HCT116 (cell line): ENCODE data around the gene SLC9A7. TPM values are rescaled to one million over a fixed set of nuclear protein-coding genes. Genes with fewer than 3 reads are reported as not detected.

Experiments
- ATAC-seq: fragments of 200-7000 bp; cut with Tn5 transposase; 2 replicates; pipeline ENCODE4 v1.9.1; 2020; ENCODE audit warnings: mild to moderate bottlenecking, moderate library complexity
- BruUV-seq: library from RNA; stranded (reverse); fragments of 400-500 nt; replicated peaks from 2 replicates; lab custom pipeline; 2021; lab: Mats Ljungman, UMichigan
- CTCF ChIA-PET: fragments of 300-600 bp; sonication (Branson Sonifier 250); formaldehyde crosslinking; loops from one replicate; lab custom pipeline; 2021; ENCODE audit warnings: antibody characterized with exemption; lab: Charles Lee
- POLR2A ChIA-PET: fragments of 300-600, 350-600 bp; sonication (Branson Sonifier 250); formaldehyde crosslinking; loops from one replicate; lab custom pipeline; 2021; ENCODE audit warnings: antibody characterized with exemption; lab: Charles Lee
- RAD21 ChIA-PET, 2 experiments: fragments of 300-600 bp; sonication (Branson Sonifier 250); formaldehyde crosslinking; loops; one replicate each; lab custom pipeline; 2023; ENCODE audit warnings: low total read pairs in 2 of 2; ENCODE audit not compliant: uncharacterized antibody in 2 of 2, unreplicated experiment in 2 of 2, low non-redundant PET in 1 of 2; lab: Charles Lee
- DNase-seq: peaks from one replicate; pipeline ENCODE4 v3.0.0-alpha.2; 2010; ENCODE audit warnings: low read depth, low spot score
- H2AFZ ChIP-seq: fragments of 200-600 bp; shearing (Covaris generic), sonication (generic); 2 replicates; pipeline ENCODE4 v1.6.1; 2017; ENCODE audit warnings: low read depth, mixed run types, mixed read lengths, antibody characterized with exemption, low read length; ENCODE audit not compliant: poor library complexity, severe bottlenecking
- H3K27ac ChIP-seq: 2 replicates; pipeline ENCODE4 v1.5.1; 2012; ENCODE audit warnings: low read depth, low read length
- H3K27me3 ChIP-seq: fragments of 200-600 bp; sonication (generic); 2 replicates; pipeline ENCODE4 v1.6.1; 2016; ENCODE audit warnings: mixed run types, low read length, mixed read lengths; ENCODE audit not compliant: insufficient read depth
- H3K36me3 ChIP-seq, 2 experiments: fragments of 200-500 bp in 1 of 2; fragments of 200-600 bp in 1 of 2; sonication (Bioruptor generic) in 1 of 2; sonication (generic) in 1 of 2; 2 replicates each; pipeline versions ENCODE4 v1.5.1 to v1.6.1; 2014 to 2016; ENCODE audit warnings: low read length in 2 of 2, inconsistent platforms in 1 of 2, mixed read lengths in 1 of 2, mixed run types in 1 of 2; ENCODE audit not compliant: insufficient read depth in 2 of 2, control insufficient read depth in 1 of 2
- H3K4me1 ChIP-seq, 2 experiments: fragments of 200-600 bp in 1 of 2; sonication (generic) in 1 of 2; 2 replicates each; pipeline versions ENCODE4 v1.5.1 to v1.6.1; 2012 to 2017; ENCODE audit warnings: low read length in 2 of 2, inconsistent platforms in 1 of 2, mild to moderate bottlenecking in 1 of 2, mixed read lengths in 1 of 2, mixed run types in 1 of 2, moderate library complexity in 1 of 2; ENCODE audit not compliant: insufficient read depth in 2 of 2, control insufficient read depth in 1 of 2
- H3K4me2 ChIP-seq: fragments of 200-600 bp; sonication (generic); 2 replicates; pipeline ENCODE4 v1.6.1; 2017; ENCODE audit warnings: mixed run types, low read length, mixed read lengths
- H3K4me3 ChIP-seq, 2 experiments: fragments of 200-600 bp in 1 of 2; sonication (generic) in 1 of 2; replicated peaks in 1 of 2; 2 replicates each; pipeline ENCODE4 v1.5.1; 2011 to 2016; ENCODE audit warnings: low read length in 2 of 2, control low read depth in 1 of 2, low read depth in 1 of 2, mild to moderate bottlenecking in 1 of 2, mixed read lengths in 1 of 2, mixed run types in 1 of 2
- H3K79me2 ChIP-seq: fragments of 200-600 bp; sonication (generic); 2 replicates; pipeline ENCODE4 v1.6.1; 2017; ENCODE audit warnings: mild to moderate bottlenecking, mixed run types, low read length, moderate library complexity, mixed read lengths; ENCODE audit not compliant: insufficient read depth
- H3K9ac ChIP-seq: fragments of 200-600 bp; sonication (generic); 2 replicates; pipeline ENCODE4 v1.6.1; 2016; ENCODE audit warnings: low read length, mixed read lengths
- H3K9me2 ChIP-seq: fragments of 200-600 bp; sonication (generic), shearing (Covaris generic); 2 replicates; pipeline ENCODE4 v1.6.1; 2017; ENCODE audit warnings: mixed run types, mild to moderate bottlenecking, moderate library complexity; ENCODE audit not compliant: insufficient read depth
- H3K9me3 ChIP-seq, 2 experiments: fragments of 200-500 bp in 1 of 2; fragments of 200-600 bp in 1 of 2; sonication (Bioruptor generic) in 1 of 2; sonication (generic) in 1 of 2; 2 replicates each; pipeline ENCODE4 v1.6.1; 2014 to 2017; ENCODE audit warnings: low read length in 2 of 2, mixed read lengths in 2 of 2, inconsistent platforms in 1 of 2, low read depth in 1 of 2, mild to moderate bottlenecking in 1 of 2, mixed run types in 1 of 2, moderate library complexity in 1 of 2; ENCODE audit not compliant: control insufficient read depth in 1 of 2, insufficient read depth in 1 of 2
- H4K20me1 ChIP-seq: fragments of 200-600 bp; sonication (generic), shearing (Covaris generic); 2 replicates; pipeline ENCODE4 v1.6.1; 2017; ENCODE audit warnings: mixed run types, mild to moderate bottlenecking, moderate library complexity; ENCODE audit not compliant: insufficient read depth
- CBX3 ChIP-seq: IDR thresholded peaks from 2 replicates; pipeline ENCODE4 v1.6.1; 2012; ENCODE audit warnings: low read depth
- JUND ChIP-seq: IDR thresholded peaks from 2 replicates; pipeline ENCODE4 v1.6.1; 2012
- SRF ChIP-seq: IDR thresholded peaks from 2 replicates; pipeline ENCODE4 v1.6.1; 2012; ENCODE audit warnings: low read depth
- ZFX ChIP-seq: fragments of 450-650 bp; IDR thresholded peaks from 2 replicates; pipeline ENCODE4 v1.6.1; 2017
- intact Hi-C: fragments of 100-400 bp; cut with micrococcal nuclease; formaldehyde crosslinking; loops from 2 replicates; pipeline ENCODE4 v1.10.0; 2022
- total RNA-seq: library from RNA; stranded (reverse); gene quantifications from one replicate; pipeline ENCODE4 v1.2.1, GENCODE V29; 2021; ENCODE audit not compliant: unreplicated experiment
- TF ChIP-seq, protein P1 (sequence below): IDR thresholded peaks from 2 replicates; pipeline ENCODE4 v1.6.1; 2012
- TF ChIP-seq, protein P2 (sequence below): IDR thresholded peaks from 2 replicates; pipeline ENCODE4 v1.6.1; 2011; ENCODE audit warnings: mild to moderate bottlenecking, low read length, moderate library complexity; ENCODE audit not compliant: insufficient replicate concordance; ENCODE audit errors: extremely low read depth
- TF ChIP-seq, protein P3 (sequence below): IDR thresholded peaks from 2 replicates; pipeline ENCODE4 v1.6.1; 2012

SLC9A7 gene
- total RNA-seq, 1 experiment from 2014 or later, result 18.6 TPM

DNA sequence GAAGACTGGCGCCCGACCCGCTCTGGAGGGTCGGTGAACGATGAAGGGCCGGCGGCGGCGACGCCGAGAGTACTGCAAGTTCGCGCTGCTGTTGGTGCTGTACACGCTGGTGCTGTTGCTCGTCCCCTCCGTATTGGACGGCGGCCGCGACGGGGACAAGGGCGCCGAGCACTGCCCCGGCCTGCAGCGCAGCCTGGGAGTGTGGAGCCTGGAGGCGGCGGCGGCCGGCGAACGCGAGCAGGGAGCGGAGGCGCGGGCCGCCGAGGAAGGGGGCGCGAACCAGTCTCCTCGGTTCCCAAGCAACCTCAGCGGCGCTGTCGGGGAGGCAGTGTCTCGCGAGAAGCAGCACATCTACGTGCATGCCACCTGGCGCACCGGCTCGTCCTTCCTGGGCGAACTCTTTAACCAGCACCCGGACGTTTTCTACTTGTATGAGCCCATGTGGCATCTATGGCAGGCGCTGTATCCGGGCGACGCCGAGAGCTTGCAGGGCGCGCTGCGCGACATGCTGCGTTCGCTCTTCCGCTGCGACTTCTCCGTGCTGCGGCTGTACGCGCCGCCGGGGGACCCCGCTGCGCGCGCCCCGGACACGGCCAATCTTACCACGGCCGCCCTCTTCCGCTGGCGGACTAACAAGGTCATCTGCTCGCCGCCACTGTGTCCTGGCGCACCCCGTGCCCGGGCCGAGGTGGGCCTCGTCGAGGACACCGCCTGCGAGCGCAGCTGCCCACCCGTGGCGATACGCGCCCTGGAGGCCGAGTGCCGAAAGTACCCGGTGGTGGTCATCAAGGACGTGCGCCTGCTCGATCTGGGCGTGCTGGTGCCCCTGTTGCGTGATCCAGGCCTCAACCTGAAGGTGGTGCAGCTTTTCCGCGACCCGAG lies 184.8 kb downstream of the SLC9A7 start:
- Histone ChIP-seq H3K9ac (peak overlapping the region; percentile 65), H3K27me3 (no peaks in the 10 kb centered on the region), H3K79me2 (peaks cover 8% of the 10 kb centered on the region; the same call in 1 of the 2 replicates), H3K36me3 (no peaks in the 10 kb centered on the region), H2AFZ (no peak overlapping the region), H3K9me3 (no peaks in the 10 kb centered on the region), H3K4me2 (peak overlapping the region; percentile 81), H3K27ac (peak overlapping the region; percentile 86), H3K4me3 (peak overlapping the region; percentile 51 to 62), H4K20me1 (no peaks in the 10 kb centered on the region), H3K9me2 (no peaks in the 10 kb centered on the region), H3K4me1 (peaks cover 8 to 40% of the 10 kb centered on the region in 2 experiments; a peak in 3 of 4 replicates)
- ATAC-seq, result peak; percentile 75
- BruUV-seq, result no TSS peak
- TF ChIP-seq JUND (no peak), ZFX (peak; percentile 23; the same call in 1 of the 2 replicates), SRF (no peak), CBX3 (peak; percentile 22)
- TF ChIP-seq, protein P1, sequence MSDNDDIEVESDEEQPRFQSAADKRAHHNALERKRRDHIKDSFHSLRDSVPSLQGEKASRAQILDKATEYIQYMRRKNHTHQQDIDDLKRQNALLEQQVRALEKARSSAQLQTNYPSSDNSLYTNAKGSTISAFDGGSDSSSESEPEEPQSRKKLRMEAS, result peak; percentile 59
- TF ChIP-seq, protein P2, sequence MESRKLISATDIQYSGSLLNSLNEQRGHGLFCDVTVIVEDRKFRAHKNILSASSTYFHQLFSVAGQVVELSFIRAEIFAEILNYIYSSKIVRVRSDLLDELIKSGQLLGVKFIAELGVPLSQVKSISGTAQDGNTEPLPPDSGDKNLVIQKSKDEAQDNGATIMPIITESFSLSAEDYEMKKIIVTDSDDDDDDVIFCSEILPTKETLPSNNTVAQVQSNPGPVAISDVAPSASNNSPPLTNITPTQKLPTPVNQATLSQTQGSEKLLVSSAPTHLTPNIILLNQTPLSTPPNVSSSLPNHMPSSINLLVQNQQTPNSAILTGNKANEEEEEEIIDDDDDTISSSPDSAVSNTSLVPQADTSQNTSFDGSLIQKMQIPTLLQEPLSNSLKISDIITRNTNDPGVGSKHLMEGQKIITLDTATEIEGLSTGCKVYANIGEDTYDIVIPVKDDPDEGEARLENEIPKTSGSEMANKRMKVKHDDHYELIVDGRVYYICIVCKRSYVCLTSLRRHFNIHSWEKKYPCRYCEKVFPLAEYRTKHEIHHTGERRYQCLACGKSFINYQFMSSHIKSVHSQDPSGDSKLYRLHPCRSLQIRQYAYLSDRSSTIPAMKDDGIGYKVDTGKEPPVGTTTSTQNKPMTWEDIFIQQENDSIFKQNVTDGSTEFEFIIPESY, result peak; percentile 85
- TF ChIP-seq, protein P3, sequence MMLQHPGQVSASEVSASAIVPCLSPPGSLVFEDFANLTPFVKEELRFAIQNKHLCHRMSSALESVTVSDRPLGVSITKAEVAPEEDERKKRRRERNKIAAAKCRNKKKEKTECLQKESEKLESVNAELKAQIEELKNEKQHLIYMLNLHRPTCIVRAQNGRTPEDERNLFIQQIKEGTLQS, result no peak
- CTCF ChIA-PET, result no interaction called here
- POLR2A ChIA-PET, result no interaction called here
- intact Hi-C loops, result loop anchor here (2.0 kb wide), 1 partner anchor 65 kb away; no protein-coding TSS in a partner anchor
- DNase-seq, result no peak
- RAD21 ChIA-PET, result no interaction called here
